ENCODE measurements around the gene WDR77. TPM values are rescaled to one million over a fixed set of nuclear protein-coding genes. Genes with fewer than 3 reads are reported as not detected.

Gene WDR77
- total RNA-seq, 4 donors from 2014 or later, result 20.5 to 33.5 (median 28.7) TPM

- Histone ChIP-seq H3K9me3 (no peaks in the 10 kb centered on the region), H3K27ac (no peak overlapping the region), H3K4me3 (no peak overlapping the region), H3K27me3 (no peaks in the 10 kb centered on the region), H3K4me1 (peaks cover 0 to 10% (median 0%) of the 10 kb centered on the region in 3 donors), H3K36me3 (peaks cover 0 to 89% of the 10 kb centered on the region in 2 donors)
- whole genome bisulfite sequencing, 2 donors (ENCODE audit: low coverage in 1 of 2), result 0% methylated on average over 1 of the region's 1 CpG
- no peak for ATAC-seq
- TF ChIP-seq EP300 (IDR thresholded peaks at IDR 0.05), result no peak
- no peak for TF ChIP-seq POLR2AphosphoS5 (IDR thresholded peaks at IDR 0.05)
- no peak for TF ChIP-seq POLR2A (IDR thresholded peaks at IDR 0.05)
- TF ChIP-seq, protein P1, sequence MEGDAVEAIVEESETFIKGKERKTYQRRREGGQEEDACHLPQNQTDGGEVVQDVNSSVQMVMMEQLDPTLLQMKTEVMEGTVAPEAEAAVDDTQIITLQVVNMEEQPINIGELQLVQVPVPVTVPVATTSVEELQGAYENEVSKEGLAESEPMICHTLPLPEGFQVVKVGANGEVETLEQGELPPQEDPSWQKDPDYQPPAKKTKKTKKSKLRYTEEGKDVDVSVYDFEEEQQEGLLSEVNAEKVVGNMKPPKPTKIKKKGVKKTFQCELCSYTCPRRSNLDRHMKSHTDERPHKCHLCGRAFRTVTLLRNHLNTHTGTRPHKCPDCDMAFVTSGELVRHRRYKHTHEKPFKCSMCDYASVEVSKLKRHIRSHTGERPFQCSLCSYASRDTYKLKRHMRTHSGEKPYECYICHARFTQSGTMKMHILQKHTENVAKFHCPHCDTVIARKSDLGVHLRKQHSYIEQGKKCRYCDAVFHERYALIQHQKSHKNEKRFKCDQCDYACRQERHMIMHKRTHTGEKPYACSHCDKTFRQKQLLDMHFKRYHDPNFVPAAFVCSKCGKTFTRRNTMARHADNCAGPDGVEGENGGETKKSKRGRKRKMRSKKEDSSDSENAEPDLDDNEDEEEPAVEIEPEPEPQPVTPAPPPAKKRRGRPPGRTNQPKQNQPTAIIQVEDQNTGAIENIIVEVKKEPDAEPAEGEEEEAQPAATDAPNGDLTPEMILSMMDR (IDR thresholded peaks at IDR 0.05), result no peak
These were observed 17.4 kb upstream of the WDR77 start for GRCh38 chr1:111466480-111466879.

GRCh38 chr1:111465754-111466153, 16.7 kb upstream of the WDR77 start:
- WGBS, 2 donors (ENCODE audit: low coverage in 1 of 2), result 91 to 97% methylated on average over 2 of the region's 2 CpGs
- H3K9me3 ChIP-seq, result no peaks in the 10 kb centered on the region
- peaks cover 0 to 89% of the 10 kb centered on the region in 2 donors for H3K36me3 ChIP-seq
- no peak overlapping the region for H3K27ac ChIP-seq
- H3K4me3 ChIP-seq, result no peak overlapping the region
- H3K27me3 ChIP-seq, result no peaks in the 10 kb centered on the region
- no peak for ATAC-seq
- peaks cover 0 to 10% (median 0%) of the 10 kb centered on the region in 3 donors for H3K4me1 ChIP-seq
- TF ChIP-seq EP300 (IDR thresholded peaks at IDR 0.05) (no peak), POLR2A (IDR thresholded peaks at IDR 0.05) (no peak), POLR2AphosphoS5 (IDR thresholded peaks at IDR 0.05) (no peak)
- TF ChIP-seq, protein P1 (IDR thresholded peaks at IDR 0.05), result no peak

- 30 to 36% methylated on average over 2 to 4 of the region's 4 CpGs for WGBS, 2 donors (ENCODE audit: low coverage in 1 of 2)
- Histone ChIP-seq H3K4me3 (no peak overlapping the region), H3K9me3 (no peaks in the 10 kb centered on the region), H3K4me1 (peaks cover 0 to 10% (median 0%) of the 10 kb centered on the region in 3 donors), H3K36me3 (peaks cover 0 to 89% of the 10 kb centered on the region in 2 donors), H3K27me3 (no peaks in the 10 kb centered on the region), H3K27ac (peak overlapping the region in 2 of 4 donors; percentile 10 to 30)
- TF ChIP-seq POLR2A (IDR thresholded peaks at IDR 0.05) (no peak), EP300 (IDR thresholded peaks at IDR 0.05) (no peak), POLR2AphosphoS5 (IDR thresholded peaks at IDR 0.05) (no peak)
- TF ChIP-seq, protein P1 (IDR thresholded peaks at IDR 0.05), result no peak
- ATAC-seq, result no peak
These were observed 14.1 kb upstream of the WDR77 start for GRCh38 chr1:111463029-111463683.

- Histone ChIP-seq H3K9me3 (no peaks in the 10 kb centered on the region), H3K27ac (peak overlapping the region in 2 of 4 donors; percentile 10 to 30), H3K4me1 (peaks cover 0 to 10% (median 0%) of the 10 kb centered on the region in 3 donors), H3K4me3 (no peak overlapping the region), H3K36me3 (peaks cover under 1 to 89% of the 10 kb centered on the region in 2 donors), H3K27me3 (no peaks in the 10 kb centered on the region)
- TF ChIP-seq EP300 (IDR thresholded peaks at IDR 0.05), result no peak
- no peak for TF ChIP-seq POLR2A (IDR thresholded peaks at IDR 0.05)
- TF ChIP-seq, protein P1 (IDR thresholded peaks at IDR 0.05), result no peak
- no peak for TF ChIP-seq POLR2AphosphoS5 (IDR thresholded peaks at IDR 0.05)
- ATAC-seq, result no peak
- 54 to 72% methylated on average over 3 to 4 of the region's 4 CpGs for WGBS, 2 donors (ENCODE audit: low coverage in 1 of 2)
These were observed 13.4 kb upstream of the WDR77 start for GRCh38 chr1:111462370-111463028.

Data from gastroesophageal sphincter (tissue), 4 donors.